Fibroblast of pulmonary artery (primary cell): ENCODE measurements around the gene PCDHGA7.

Source experiments
- DNase-seq: peaks from one replicate; pipeline ENCODE4 v3.0.0-alpha.2; 2010; ENCODE audit warnings: low read depth
- H3K4me3 ChIP-seq: replicated peaks from 2 replicates; pipeline ENCODE4 v1.5.1; 2011; ENCODE audit warnings: low read depth, mild to moderate bottlenecking, control low read depth, low read length, moderate library complexity
- CTCF ChIP-seq: IDR thresholded peaks from 2 replicates; pipeline ENCODE4 v1.5.1; 2011; ENCODE audit warnings: mild to moderate bottlenecking, control low read depth, low read length, inconsistent platforms; ENCODE audit errors: missing control alignments

The PCDHGA7 gene

GRCh38 chr5:141356950-141357349 is 25.6 kb upstream of the PCDHGA7 start:
- TF ChIP-seq CTCF: no peak
- no peak for DNase-seq
- H3K4me3 ChIP-seq: no peak overlapping the region

GRCh38 chr5:141359790-141360426 is 22.6 kb upstream of the PCDHGA7 start, which contains the start of gene PCDHGB2:
Gene PCDHGB2, plus strand, starts transcription at chr5:141359994. Its CDS starts 142 bp downstream, at chr5:141360136.
- peak within 1 kb of the TSS; percentile 47 for H3K4me3 ChIP-seq
- peak; percentile 44 for TF ChIP-seq CTCF
- peak; percentile 66 for DNase-seq

GRCh38 chr5:141360685-141361084 is 21.9 kb upstream of the PCDHGA7 start:
- no peak overlapping the region for H3K4me3 ChIP-seq
- no peak for DNase-seq
- no peak for TF ChIP-seq CTCF

GRCh38 chr5:141362719-141363118 is 19.8 kb upstream of the PCDHGA7 start:
- no peak overlapping the region for H3K4me3 ChIP-seq
- DNase-seq: no peak
- TF ChIP-seq CTCF: no peak

GRCh38 chr5:141363952-141364660 is 18.4 kb upstream of the PCDHGA7 start, which contains the start of gene PCDHGA5:
Gene PCDHGA5, plus strand, starts transcription at chr5:141364162. Its CDS starts 169 bp downstream, at chr5:141364331.
- peak; percentile 54 for DNase-seq
- peak within 1 kb of the TSS; percentile 40 for H3K4me3 ChIP-seq
- peak; percentile 24 for TF ChIP-seq CTCF

GRCh38 chr5:141366016-141366896 is 16.3 kb upstream of the PCDHGA7 start:
- no peak overlapping the region for H3K4me3 ChIP-seq
- TF ChIP-seq CTCF: no peak
- no peak for DNase-seq
